ENCODE data around the gene ACTR6. TPM values are rescaled to one million over a fixed set of nuclear protein-coding genes. Genes with fewer than 3 reads are reported as not detected.
"Not testable (repeated sequence)": the region's sequence is repeated elsewhere in the genome, so short reads cannot be mapped to it uniquely, and the experiment has no call there.

Gene ACTR6
- total RNA-seq, 1 experiment from 2014 or later, result 57.4 TPM

DNA sequence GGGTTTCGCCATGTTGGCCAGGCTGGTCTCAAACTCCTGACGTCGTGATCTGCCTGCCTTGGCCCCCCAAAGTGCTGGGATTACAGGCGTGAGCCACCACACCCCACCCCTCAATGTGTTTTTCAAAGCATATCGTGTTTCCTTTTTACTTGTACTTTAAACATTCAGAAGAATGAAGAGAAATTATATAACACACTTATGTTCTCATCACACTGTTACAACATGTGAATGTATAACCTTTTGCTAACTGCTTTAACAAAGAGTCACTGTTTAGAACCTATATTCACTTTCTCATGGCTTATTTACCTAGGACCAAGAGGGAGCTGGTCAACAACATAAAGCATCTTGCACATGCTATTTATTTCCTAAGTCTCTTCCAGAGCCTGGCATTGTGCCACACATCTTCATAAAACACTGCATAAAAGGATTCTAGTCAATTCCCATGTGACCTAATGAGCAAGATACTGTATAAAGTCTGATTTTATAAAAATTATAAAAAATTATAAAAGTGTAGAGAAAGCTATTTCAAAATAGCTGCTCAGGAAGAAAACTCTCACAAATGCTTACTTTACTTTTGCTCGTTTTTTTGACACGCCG is 16.0 kb upstream of the ACTR6 start:
- no peak for DNase-seq (ENCODE audit: low read depth)

DNA sequence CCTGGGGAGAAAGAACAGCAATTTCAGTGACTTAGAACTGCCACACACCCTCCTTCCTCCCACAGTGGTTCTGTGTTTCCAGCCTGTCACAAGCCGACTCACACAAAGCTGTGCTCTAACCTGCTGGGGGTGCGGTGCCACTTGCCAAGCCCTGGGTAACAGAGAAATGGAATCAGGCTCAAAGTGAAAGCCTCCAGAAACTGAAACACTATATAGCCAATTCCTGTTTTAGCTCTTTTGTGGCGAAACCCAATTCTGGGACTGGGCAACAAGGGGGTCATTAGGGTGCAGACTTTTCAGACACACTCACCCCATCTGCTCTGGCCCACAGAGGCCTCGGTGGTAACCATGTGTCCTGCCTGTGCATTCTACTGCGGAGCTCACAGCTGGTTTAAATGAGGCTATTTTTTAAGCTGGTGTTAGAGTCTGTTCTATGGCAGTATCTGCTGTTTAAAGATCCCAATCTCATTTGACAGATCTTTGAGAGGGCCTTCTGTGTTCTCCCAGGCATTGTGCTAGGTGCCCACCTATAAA is 15.2 kb upstream of the ACTR6 start:
- no peak for DNase-seq (ENCODE audit: low read depth)

DNA sequence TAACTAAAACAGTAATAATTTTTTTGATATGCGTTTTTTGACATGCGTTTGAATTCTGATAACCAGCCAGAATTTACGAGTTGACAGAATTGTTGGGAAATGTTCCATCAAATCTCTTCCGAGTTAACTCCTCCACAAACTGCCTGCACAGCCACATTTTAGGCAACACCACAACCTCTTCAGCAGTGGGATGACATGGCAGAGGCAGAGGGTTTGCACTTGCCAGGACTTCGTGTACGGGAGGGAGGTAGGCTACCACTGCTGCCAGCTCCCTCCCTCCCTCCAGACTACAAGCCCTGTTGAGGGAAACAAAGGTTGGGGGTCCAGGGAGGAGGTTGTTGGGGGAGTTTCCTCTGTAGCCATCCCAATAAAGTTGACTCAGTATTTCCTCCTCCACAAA is 14.5 kb upstream of the ACTR6 start:
- no peak for DNase-seq (ENCODE audit: low read depth)

DNA sequence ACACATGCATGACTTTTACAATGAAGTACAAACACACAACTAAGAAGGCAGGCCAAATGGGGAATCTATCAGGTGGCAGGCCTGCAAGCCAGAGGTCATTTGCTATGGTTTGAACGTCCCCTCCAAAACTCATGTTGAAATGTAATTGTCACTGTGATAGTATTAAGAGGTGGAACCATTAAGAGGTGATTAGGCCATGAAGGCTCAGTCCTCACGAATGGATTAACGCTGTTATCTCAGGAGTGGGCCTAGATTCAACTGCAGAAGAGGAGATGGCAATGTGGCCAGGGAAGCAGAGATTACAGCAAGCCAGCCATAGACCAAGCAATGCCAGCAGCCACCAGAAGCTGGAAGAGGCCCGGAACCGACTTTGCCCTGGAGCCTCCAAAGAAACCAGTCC is 13.5 kb upstream of the ACTR6 start:
- DNase-seq (ENCODE audit: low read depth), result no peak

DNA sequence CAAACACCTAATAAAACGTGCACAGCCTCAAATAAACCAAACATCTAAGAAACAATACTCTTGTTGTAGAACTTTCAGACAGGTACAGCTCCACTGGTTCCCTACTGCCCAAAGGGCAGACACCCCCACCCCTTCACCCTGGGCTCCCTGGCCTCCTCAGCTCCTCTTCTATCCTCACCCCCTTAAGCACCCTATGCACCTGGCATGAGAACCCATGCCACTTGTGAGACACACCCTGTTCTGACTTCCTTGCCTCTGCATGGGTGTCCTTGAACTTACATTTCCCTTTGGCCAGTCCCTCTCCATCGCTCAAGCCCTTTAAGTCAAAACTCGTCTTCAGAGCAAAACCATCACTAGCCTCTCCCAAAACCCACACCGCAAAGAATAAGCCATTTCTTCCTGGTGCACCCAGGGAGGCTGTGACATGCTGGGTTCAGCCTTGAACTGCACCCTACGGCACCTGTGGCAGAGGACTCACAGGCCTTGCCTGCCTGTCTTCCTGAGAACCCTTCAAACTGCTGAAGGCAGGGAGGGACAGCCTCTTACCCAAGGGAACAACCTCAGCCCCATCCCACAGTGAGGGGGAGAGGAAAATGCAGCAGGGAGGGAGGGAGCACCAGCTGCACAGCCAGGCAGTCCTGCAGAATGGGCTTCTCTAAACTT is 12.6 kb upstream of the ACTR6 start:
- no peak for DNase-seq (ENCODE audit: low read depth)

DNA sequence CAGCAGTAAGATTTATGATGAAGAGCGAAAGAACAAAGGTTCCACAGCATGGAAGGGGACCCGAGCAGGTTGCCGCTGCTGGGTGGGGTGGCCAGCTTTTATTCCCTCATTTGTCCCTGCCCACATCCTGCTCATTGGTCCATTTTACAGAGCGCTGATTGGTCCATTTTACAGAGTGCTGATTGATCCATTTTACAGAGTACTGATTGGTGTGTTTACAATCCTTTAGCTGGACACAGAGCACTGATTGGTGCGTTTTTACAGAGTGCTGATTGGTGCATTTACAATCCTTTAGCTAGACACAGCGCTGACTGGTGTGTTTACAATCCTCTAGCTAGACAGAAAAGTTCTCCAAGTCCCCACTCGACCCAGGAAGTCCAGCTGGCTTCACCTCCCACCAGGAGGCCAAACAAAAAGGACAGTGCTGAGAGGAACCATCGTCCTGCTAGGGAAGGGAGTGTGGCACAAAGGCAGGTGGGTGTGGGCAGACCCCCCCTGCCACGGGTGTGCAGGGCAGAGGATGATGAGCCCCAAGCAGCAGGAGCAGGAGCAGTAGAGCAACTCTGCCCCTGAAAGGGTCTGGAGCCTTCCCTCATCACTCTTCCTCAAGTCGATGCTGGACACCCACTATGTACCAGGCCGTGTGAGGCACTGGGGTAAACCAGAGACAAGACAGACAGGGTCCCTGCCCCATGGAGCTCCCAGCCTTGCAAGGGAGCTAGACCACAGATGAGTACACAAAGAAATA is 11.6 kb upstream of the ACTR6 start:
- not testable (repeated sequence) for DNase-seq (ENCODE audit: low read depth)

DNA sequence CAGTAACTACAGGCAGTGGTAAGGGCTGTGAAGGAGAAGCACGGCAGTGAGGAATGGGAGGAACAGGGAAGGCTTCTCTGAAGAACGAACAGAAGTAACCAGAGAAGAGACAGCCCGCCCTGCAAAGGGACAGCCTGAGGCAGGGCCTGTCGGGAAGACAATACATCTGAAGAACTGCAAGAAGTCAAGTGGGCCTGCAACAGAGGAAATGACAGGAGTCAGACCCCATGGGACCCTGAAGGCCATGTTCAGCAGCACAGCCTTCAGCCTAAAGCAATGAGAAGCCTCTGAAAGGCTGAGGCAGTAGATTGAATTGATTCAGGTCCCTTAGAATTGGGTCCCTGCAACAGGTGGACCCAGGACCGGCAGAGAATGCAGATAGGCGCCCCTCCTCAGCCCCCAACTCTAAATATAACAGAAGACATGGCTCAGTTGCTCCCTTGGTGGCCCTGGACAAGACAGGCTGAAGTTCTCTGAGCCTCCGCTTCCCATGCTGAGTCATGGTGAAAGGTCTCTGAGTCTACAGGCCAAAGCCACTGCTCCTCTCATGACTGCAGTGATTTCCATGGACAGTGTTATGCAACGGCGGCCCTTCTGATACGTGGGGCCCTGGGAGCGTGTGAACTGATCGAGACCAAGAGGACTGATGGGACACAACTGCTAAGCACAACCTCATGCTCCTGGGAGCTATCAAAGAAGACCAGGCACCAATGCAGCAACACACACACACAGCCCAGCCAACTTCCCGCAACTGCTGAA is 10.8 kb upstream of the ACTR6 start:
- DNase-seq (ENCODE audit: low read depth), result no peak

DNA sequence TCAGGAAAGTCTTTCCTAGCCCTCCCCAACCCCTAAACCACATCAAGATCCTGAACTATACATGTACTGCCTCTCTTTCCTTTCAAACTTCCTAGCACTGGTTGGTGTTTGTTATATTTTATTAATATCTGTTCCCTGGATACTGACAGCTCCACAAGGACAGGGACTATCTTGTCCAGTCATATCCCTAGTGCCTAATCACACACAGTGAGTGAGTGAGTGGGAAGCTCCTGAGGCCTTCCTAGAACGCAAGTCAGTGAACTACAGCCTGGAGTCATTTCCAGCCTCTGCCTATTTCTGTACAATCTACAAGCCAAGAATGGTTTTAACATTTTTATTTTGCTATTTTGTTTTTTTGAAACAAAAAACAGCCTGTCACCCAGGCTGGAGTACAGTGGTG is 7.5 kb upstream of the ACTR6 start:
- DNase-seq (ENCODE audit: low read depth), result no peak

DNA sequence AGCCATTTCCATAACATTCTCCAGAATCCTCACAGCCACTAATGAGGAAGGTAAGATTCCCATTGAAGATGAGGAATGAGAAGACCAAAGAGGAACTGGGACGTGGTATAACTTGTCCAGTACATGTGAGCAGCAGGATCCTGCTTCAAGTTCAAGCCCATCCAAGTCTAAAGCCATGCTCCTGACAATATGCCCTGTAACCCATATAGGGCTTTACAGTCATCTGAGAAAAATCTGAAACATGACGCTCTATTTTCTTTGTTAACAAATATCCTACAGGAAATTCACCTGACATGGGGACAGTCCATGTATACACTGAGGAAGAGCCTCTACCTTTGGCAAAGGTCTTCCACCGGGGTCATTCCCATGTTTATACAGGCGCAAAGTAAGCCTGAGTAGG is 3.1 kb upstream of the ACTR6 start:
- DNase-seq (ENCODE audit: low read depth), result no peak

DNA sequence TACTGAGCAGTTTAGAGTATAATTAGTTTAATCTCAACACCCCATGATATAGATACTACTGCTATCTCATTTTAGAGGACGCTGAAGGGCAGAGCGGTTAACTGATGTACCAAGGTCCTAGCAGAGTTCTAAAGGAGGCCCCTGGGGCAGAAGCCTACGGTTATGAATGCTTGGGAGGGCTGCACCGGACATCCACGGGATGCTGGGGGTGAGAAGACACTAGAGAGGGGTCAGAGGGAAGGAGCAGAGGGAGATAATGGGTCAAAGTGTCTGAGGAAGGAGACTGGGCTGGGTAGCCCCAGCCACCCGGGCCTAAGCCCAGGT is 1.6 kb upstream of the ACTR6 start:
- no peak for DNase-seq (ENCODE audit: low read depth)

DNA sequence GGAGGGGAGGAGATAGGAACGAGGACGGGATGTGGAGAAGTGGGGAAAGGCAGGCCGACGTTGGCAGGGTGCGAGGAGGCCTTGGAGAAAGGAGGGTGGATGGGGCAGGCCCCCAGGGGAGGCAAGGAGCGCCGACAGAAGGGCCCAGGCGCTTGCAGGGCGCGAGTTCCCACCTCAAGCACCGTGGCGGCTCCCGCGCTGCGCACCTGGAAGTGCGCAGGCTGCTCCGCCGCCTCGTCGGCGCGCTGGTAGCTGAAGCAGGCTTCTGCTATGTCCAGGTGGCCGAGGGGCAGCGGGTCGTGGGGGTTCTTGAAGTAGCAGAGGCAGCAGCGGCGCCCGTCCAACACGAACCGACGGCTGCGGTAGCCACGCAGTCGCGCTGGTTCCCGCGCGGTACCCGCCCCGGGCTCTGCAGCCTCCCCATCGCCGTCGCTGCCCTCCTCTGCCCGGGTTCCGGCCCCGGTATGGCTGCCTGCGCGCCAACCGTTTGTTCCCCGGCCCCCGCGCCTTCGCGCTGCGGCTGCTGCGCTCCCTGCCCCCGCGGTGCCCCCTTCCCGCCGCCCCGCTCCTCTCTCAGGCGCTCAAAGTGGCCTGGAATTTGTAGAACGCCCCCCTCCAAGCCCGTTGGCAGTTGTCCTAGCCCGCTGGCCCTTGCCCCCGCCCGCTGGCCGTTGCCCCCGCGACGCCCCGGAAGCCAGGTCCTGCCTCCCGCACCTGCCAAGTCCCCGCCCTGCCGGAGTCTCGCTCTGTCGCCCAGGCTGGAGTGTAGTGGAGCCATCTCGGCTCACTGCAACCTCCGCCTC is 1.1 kb upstream of the ACTR6 start:
- DNase-seq (ENCODE audit: low read depth), result peak; percentile 73

DNA sequence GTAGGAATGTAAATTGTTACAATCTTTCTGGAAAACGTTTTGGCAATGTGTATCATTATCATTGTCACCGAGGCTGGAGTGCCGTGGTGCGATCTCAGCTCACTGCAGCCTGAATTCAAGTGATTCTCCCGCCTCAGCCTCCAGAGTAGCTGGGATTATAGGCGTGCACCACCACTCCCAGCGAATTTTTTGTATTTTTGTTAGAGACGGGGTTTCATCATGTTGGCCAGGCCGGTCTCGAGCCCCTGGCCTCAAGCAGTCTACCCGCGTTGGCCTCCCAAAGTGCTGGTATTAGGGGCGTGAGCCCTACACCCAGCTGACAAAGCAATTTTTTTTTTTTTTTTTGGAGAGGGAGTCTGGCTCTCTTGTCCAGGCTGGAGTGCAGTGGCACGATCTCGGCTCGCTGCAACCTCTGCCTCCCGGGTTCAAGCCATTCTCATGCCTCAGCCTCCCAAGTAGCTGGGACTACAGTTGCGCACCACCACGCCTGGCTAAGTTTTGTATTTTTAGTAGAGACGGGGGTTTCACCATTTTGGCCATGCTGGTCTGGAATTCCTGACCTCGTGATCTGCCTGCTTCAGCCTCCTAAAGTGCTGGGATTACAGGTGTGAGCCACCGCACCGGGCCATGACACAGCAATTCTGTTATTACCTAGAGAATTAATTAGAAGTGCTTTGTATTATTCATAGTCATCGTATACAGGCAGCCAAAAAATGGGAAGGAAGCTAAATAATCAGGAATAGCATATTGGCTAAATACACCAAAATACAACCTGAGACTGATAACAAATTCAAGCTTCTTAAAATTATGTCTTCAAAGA is 1.2 kb downstream of the ACTR6 start:
- no peak for DNase-seq (ENCODE audit: low read depth)

DNA sequence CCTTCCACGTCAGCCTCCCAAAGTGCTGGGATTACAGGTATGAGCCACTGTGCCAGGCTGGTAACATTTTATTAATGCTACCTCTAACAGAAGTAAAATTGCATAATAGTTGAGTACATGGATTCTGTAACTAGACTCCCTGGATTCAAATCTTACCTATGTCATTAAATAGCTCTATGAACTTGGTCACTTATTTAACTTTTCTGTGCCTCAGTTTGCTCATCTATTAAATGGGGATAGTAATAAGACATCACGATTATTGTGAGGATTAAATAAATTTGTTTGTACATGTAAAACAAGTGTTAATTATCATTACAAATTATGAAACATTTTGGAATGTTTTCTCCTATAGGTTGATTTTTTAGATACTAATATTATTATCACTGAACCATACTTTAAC is 6.7 kb downstream of the ACTR6 start:
- no peak for DNase-seq (ENCODE audit: low read depth)

DNA sequence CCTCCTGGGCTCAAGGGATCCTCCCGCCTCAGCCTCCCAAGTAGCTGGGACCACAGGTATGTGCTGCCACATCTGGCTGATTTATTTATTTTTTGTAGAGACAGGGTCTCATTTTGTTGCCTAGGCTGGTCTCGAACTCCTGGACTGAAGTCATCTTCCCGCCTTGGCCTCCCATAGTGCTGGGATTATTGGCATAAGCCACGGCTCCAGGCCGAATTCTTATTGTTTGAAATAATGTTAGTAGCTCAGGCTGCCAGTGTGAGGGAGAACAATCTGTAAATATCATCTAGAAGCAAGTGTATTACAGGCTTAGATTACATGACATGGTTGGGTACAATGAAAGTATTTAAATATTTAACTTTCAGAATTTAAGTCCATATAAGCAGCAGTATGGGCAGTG is 8.2 kb downstream of the ACTR6 start:
- DNase-seq (ENCODE audit: low read depth), result no peak

DNA sequence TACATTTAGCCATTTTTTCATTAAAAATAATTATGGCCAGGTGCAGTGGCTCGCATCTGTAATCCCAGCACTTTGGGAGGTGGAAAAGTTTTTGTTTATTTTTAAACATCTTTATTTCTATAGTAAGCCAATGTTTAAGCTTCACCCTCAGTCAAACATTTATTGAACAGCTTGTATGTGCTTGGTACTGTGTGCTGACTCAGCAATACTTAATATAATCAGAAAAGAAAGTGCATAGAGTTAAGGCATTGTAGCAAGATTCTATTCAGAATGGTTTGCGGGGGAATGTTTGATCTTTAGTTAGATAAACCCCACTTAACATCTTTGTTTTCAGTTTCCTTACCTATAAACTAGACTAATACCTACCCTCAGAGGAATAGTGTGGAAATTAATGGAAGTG is 11.1 kb downstream of the ACTR6 start:
- DNase-seq (ENCODE audit: low read depth), result no peak

DNA sequence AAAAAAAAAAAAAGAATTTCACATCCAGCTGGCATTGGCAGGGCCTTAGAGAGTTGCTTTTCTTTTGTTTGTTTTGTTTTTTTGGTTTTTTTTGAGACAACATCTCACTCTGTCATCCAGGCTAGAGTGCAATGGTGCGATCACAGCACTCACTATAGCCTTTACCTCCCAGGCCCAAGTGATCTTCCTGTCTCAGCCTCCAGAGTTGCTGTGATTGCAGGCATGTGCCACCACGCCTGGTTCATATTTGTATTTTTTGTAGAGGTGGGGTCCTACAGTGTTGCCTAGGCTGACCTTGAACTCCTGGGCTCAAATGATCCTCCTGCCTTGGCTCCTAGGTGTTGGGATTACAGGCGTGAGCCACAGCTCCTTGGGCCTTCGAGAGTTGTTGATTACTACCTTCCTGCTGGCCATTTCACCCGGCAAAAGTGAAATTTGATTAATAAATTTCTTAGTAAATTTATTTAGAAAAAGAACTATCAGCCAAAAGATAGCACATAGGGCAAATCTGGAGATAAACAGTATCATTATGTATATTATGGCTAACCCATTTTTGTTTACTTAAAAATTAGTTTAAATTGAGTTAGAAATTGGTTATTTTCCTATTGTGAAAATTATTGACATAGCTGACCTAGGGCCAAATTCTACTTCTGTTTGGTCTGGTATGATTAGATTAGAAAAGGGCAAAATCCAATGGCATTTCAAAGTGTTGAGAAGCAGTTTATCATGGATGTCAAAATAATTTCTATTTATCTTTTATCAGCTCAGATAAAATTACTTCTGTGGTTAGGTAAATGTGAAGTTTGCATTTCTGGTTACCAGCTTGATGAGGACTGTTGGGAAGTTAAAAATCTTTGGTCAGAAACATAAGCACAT is 12.6 kb downstream of the ACTR6 start:
- DNase-seq (ENCODE audit: low read depth), result no peak

DNA sequence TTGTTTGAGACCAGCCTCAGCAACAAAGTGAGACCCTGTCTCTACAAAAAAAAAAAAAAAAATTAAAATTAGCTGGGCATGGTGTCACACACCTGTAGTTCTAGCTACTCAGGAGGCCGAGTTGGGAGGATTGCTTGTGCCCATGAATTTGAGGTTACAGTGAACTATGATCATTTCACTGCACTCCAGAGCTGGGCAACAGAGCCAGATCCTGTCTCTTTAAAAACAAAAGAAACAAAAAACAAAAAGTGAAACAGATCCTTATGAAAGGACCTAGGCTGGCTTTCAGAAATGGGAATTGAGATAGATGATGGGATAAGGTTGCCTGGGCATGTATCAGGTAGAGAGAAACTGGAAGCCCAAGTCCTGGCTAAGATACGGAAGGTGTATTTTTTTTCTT is 13.9 kb downstream of the ACTR6 start:
- DNase-seq (ENCODE audit: low read depth), result no peak

DNA sequence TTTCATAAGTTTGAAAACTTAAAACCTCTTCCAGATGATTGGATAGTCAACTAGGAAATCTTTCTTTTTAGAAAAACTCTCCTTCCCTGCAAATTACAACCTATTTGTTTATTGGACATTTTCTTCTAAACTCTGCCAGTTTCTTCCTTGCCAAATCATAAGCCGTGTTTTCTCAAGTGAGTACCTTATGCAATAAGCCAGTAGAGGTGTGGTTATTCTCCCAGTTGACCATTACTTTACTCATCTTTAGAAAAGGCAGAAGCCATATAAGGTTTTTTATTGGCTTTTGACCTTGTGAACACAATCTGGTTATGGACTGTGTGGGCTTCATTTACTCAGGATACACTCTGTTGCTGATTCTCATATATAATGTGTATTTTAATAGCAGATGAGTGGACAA is 14.6 kb downstream of the ACTR6 start:
- no peak for DNase-seq (ENCODE audit: low read depth)

DNA sequence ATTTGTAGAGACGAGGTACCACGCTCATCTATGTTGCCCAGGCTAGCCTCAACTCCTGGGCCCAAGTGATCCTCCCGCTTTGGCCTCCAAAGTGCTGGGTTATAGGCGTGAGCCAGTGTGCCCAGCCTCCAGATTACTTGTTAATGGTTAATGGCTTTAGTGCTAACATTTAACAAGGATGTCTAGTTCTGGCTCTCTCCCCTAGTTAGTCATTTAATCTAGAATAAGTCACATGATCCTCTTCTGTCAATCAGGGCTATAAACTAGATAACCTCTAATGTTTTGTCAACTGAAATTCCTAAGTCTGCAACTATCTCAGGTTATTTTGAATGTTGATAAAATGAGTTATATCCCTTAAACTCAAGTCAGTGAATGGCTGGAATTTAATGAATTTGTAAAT is 15.7 kb downstream of the ACTR6 start:
- no peak for DNase-seq (ENCODE audit: low read depth)
